NCI-H146 (cell line): ENCODE measurements around the gene PSTPIP1.

Source experiments
- DNase-seq: peaks from one replicate; lab custom pipeline; 2025; lab: John Stamatoyannopoulos, UW

The PSTPIP1 gene

GRCh38 chr15:77019521-77020331, 24.8 kb downstream of the PSTPIP1 start:
- DNase-seq: no peak

DNA sequence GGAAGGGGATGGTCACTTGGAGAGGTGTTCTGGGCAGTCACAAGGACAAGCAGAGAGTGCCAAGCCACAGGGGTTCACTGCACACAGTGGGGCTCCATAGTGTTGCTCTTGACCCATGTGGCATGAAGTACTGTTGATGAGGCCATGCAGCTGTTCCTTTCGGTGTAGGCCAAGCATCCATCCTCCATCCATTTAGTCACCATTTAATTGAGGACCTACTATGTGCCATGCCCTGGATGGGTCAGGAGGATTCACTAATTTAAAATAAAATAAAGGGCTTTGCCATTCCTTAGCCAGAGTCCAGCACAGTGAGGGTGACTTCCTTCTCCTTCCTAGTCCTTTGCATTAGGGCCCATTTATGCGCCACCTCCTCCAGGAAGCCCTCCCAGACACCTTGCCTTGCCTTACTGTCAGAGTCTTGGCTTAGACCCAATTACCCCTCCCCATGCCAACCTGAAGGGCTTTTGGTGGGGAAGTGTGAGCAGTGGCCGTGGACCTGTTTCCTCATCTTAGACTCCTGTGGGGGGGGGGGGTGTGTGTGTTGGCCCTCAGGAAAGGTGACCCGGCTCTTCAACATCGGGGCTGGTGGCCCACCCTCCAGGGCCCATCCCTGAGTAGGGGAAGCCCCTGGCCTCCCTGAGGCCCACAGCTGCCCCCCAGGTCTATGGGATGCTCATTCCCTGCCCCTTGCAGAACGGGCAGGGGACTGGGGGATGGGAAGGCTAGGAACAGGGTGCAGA, 25.6 kb downstream of the PSTPIP1 start:
- DNase-seq: no peak

DNA sequence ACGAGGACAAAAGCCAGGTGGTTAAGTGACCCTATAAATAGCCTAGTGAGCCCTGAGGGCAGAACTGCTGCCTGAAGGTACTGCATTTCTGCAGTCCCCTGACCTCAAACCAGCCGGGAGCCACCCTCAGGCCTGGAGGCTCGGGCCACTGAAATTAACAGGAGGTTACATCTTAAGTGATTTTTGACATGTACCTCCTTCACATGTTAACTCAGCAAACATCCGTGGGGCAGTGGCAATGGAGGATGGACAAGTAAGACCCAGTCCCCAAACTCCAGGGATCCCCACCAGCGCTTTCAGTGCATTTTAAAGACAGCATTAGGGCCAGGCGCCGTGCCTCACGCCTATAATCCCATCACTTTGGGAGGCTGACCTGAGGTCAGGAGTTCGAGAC, 26.2 kb downstream of the PSTPIP1 start:
- peak; percentile 41 for DNase-seq

DNA sequence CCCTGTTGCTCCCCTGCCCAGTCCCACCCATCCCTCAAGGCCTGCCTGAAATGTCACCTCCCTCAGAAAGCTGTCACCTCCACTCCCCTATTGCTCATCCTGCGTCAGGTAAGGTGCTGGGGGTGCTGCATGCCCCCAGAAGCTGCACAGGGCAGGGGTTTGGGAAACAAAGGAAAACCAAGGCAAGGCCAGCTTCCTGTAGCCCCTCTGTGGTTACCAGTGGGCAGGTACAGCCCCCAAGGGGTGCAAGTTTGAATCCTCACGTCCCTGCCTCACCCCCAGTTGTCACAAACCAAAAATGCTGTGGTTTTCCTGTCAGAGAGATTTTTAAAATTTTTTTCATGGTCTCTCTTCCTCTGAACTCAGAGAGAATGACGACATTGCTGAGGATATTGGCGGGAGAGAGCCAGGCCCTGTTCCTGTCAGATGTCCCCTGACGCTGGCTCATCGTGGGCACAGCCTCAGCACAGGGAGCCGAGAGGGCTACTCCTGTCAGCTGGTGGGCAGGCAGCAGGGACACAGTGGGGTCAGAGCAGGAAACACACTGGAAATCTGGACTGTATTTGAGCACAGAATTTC, 27.0 kb downstream of the PSTPIP1 start:
- no peak for DNase-seq

DNA sequence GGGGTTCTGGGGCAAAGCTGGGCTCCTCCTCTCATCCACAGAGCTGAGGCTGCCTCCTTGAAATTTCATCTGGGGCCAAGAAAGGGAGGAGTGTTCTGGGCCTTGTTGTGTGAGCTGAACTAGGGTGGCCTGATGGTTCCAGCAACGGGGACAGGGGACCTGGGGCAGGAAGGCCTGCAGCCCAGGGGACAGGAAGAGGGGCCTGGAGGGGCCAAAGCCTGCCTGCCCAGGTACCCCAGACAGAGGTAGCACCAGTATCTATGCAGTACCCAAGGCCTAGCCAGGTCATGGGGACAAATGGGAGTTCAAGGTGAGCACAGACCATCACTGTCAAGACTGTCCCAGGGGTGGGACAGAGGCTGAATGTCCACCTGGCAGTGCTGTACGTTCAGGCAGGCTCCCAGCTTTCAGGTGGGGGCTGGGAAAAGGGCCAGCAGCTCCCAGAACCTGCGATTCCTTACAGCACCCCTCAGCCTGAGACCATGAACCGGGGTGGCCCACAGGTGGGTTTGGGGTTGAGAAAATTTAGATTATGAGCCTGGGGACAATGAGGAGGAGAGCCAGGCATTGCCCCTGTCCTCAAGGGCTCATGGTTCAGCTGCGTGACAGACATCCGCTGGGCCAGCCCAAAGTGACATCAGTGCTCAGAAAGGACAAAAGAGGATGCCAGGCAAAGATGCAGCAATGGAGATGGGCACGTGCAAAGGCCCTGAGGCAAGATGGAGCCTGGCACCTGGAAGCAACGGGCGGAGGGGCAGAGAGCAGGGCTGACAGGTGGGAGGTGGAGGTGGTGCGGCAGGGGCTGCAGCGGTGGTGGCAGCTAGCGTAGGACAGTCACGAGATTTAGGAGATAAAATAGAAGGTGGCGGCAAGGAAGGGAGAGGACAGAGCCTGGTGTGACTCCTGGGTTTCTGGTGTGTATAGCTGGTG, 28.0 kb downstream of the PSTPIP1 start:
- DNase-seq: no peak

- DNase-seq: no peak
These were observed 28.8 kb downstream of the PSTPIP1 start for GRCh38 chr15:77023576-77024272.

DNA sequence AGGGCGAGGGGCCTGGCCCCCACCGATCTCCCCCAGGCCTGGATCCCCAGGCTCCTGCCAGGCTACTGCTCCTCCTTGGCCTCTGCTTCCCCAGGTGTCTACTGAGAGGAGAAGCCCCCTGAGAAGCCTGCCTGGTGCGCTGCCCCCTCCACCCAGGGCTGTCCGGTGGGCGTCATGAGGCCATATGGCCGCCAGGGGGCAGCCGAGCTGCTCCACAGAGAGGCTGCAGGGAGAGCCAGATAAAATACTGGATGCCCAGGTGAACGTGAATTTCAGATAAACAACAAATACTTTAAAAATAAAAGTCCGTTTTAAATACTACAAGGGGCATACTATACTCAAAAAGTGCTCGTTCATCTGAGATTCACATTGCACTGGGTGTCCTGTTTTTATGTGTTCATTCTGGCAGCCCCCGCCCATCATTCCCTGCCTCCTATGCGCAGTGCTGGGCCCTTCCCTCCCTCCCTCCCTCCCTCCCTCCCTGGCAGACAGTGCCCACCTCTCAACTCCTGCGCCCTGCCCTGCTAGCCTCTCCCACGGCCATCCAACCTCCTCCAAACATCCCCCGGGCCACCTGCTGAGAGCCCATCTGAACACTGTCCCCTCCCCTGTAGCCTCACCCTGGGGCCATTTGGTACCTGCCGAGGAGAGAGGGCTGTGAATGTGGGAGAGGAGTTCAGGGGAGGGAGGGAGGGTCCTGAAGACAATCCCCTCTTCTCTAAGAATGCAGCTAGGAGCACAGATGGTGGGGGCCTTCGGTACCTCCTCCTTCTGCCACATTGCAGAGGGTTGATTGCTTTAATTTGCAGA, 29.6 kb downstream of the PSTPIP1 start:
- DNase-seq: peak; percentile 34

DNA sequence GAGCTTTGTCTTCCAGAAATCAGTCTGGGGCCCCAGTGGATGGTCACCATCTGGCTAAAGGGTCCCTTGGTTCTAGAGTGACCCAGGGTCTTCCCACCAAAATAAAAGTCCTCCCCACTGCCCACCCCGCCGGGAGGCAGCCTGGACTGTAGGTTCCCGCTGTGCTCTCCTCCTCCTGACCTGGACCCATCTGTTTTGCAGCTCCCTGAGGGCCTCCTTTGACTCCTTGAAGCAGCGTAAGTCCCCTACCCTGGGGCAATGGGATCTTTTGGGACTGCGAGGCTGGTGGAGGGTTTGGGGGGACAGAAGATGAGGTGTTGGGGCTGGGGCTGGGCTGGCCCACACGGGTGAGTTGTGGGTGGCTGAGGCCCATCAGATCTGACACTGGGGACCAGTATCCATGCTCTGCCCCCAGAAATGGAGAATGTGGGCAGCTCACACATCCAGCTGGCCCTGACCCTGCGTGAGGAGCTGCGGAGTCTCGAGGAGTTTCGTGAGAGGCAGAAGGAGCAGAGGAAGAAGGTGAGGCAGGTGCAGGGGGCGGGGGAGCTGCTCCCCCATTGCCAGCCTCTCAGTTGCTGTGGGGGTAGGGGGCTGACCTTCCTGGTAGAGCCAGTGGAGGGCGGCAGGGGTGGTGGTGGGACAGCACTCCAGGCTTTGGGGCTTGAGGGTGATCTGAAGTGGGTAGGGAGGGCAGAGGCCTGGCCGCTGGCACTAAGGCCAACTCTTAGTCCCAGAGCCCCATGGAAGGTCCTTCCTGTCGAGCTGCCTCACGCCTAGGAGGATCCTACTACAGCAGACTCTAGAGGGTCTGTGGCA, 30.4 kb downstream of the PSTPIP1 start:
- no peak for DNase-seq

- no peak for DNase-seq
These were observed 31.1 kb downstream of the PSTPIP1 start for GRCh38 chr15:77025941-77026411.

DNA sequence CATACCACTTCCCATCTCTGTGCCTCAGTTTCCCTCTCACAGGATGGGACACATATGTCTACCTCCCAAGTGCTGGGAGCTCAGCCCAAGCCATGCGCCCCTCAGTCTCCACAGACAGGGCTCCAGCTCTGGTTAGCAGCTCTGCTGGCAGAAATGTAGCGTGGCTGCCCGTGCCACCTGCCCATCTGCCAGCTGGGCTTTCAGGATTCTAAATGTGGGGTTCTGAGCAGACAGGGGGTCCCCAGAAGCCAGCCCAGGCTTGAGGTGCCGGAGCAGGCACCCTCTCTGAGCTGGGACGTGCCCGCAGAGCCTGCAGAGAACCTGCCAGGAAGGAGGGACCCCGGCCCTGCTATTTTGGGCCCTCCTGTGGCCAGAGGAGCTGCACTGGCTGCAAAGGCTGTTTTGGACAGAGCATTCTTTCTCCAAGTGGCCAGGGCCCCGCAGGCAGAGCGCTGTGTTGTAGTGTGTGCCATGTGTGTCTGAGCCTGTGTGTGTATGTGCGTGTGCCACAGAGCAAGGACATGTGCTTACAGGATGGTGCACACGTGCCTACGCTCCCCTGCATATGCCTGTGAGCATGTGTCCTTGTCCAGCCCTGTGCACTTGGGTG, 31.7 kb downstream of the PSTPIP1 start:
- no peak for DNase-seq

DNA sequence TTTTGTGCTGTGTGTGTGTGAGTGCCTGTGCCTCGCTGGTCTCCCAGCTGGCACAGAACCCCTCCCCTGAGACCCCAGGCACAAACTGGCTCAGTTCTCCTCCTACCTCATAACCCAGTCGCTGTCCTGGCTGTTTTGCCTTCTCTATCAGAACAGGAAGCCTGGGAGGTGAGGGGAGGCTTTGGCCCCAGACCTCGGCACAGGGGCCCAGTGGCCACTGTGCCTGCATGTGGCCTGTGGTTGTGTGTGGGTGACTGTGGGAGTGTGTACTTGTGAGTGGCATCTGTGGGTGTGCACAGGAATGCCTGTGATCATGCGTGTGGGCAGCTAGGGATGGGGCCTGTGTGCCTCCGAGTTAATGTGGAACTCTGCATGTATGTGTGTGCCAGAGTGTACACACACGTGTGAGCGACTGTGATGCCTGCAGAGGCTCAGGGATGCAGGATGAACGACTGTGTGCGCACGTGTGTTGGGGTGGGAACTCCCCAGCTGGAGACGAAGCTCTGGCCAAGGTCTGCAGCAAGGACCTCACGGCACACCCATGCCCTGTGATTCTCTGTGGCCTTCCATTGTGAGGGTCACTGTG, 32.3 kb downstream of the PSTPIP1 start:
- no peak for DNase-seq

- no peak for DNase-seq
These were observed 32.9 kb downstream of the PSTPIP1 start for GRCh38 chr15:77027697-77028450.

- DNase-seq: no peak
These were observed 33.7 kb downstream of the PSTPIP1 start for GRCh38 chr15:77028451-77029165.

DNA sequence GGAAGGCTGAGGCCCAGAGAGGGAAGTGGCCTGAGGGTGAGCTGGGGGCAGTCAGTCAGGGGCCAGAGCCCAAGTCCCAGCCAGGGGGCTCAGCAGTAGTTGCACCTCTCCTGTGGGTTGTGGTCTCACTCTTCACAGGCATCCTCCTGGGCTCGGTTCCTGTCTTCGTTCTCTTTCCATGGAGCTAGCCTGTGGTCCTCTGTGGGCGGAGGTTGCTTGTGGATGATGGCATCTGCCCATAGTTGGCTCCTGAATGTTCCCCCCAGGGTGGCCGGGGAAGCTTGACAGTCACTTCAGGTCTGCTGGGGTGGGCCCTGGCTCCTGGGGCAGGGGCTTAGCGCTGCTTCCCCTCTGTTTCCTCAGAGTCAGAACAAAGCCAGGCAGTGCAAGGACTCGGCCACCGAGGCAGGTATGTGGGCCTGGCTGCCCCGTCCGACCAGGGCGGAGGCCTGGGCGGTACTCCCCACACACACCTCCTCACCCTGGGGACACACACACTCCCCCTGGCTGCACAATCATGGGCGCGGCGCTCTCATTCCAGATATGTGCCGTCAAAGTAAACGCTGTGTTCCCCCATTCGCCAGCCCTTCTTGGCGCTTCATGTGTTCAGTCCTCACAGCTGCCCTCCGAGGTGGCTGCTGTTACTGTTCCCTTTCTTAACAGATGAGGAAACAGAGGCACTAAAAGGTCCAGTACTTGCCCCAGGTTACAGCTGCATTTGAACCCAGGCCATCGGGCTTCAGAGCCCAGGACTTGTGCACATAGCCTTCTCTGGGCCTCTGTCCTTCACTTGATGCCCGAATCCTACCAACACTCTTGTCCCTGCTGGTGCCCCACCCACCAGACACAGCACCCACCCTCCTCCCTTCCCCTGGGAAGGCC, 34.5 kb downstream of the PSTPIP1 start:
- no peak for DNase-seq

GRCh38 chr15:77030048-77030927, 35.4 kb downstream of the PSTPIP1 start:
- no peak for DNase-seq
